ENCODE measurements around the gene VEGFA. TPM values are rescaled to one million over a fixed set of nuclear protein-coding genes. Genes with fewer than 3 reads are reported as not detected.
A peak's percentile ranks its signal among the peaks of the same experiment; 100 is the strongest.

Gene VEGFA
- total RNA-seq, 2 donors from 2014 or later = 127 to 335 TPM

- Histone ChIP-seq H3K4me1 (replicated peaks) (peaks cover 19% of the 10 kb centered on the region), H3K36me3 (peaks cover 0 to 3% of the 10 kb centered on the region in 2 donors), H3K27ac (peak overlapping the region; percentile 90 to 95), H3K27me3 (replicated peaks; ENCODE audit: insufficient read depth) (no peaks in the 10 kb centered on the region), H3K4me3 (peak overlapping the region; percentile 77 to 83), H3K9me3 (no peaks in the 10 kb centered on the region)
- intact Hi-C loops (cut with DNase I) = loop anchor here (5.0 kb wide), 2 partner anchors 129 to 229 kb away; no protein-coding TSS in a partner anchor
- 51% methylated on average over 12 of the region's 12 CpGs for WGBS
- TF ChIP-seq, protein P1, sequence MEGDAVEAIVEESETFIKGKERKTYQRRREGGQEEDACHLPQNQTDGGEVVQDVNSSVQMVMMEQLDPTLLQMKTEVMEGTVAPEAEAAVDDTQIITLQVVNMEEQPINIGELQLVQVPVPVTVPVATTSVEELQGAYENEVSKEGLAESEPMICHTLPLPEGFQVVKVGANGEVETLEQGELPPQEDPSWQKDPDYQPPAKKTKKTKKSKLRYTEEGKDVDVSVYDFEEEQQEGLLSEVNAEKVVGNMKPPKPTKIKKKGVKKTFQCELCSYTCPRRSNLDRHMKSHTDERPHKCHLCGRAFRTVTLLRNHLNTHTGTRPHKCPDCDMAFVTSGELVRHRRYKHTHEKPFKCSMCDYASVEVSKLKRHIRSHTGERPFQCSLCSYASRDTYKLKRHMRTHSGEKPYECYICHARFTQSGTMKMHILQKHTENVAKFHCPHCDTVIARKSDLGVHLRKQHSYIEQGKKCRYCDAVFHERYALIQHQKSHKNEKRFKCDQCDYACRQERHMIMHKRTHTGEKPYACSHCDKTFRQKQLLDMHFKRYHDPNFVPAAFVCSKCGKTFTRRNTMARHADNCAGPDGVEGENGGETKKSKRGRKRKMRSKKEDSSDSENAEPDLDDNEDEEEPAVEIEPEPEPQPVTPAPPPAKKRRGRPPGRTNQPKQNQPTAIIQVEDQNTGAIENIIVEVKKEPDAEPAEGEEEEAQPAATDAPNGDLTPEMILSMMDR (IDR thresholded peaks at IDR 0.05) = peak in 3 of 4 experiments; percentile 67 to 82 (median 75)
- TF ChIP-seq POLR2A (IDR thresholded peaks at IDR 0.05) (peak; percentile 30), POLR2AphosphoS5 (IDR thresholded peaks at IDR 0.05) (peak; percentile 61)
- DNase-seq (ENCODE audit: low spot score) = peak; percentile 52
These were observed 3.3 kb downstream of the VEGFA start for GRCh38 chr6:43773050-43773979.

DNA sequence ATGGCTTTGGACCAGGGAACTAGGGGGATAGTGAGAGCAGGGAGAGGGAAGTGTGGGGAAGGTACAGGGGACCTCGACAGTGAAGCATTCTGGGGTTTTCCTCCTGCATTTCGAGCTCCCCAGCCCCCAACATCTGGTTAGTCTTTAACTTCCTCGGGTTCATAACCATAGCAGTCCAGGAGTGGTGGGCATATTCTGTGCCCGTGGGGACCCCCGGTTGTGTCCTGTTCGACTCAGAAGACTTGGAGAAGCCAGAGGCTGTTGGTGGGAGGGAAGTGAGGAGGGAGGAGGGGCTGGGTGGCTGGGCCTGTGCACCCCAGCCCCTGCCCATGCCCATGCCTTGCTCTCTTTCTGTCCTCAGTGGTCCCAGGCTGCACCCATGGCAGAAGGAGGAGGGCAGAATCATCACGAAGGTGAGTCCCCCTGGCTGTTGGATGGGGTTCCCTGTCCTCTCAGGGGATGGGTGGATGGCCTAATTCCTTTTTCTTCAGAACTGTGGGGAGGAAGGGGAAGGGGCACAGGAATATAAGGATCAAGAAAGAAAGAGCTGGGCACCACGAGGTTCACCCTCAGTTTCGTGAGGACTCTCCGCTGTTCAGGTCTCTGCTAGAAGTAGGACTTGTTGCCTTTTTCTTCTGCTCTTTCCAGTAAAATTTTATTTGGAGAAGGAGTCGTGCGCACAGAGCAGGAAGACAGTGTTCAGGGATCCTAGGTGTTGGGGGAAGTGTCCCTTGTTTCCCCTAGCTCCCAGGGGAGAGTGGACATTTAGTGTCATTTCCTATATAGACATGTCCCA lies 4.2 kb downstream of the VEGFA start:
- Histone ChIP-seq H3K27me3 (replicated peaks; ENCODE audit: insufficient read depth) (no peaks in the 10 kb centered on the region), H3K36me3 (peaks cover 0 to 5% of the 10 kb centered on the region in 2 donors), H3K4me3 (peak overlapping the region in 1 of 2 donors; percentile 83), H3K27ac (peak overlapping the region; percentile 90 to 95), H3K4me1 (replicated peaks) (peaks cover 21% of the 10 kb centered on the region), H3K9me3 (no peaks in the 10 kb centered on the region)
- WGBS = 41% methylated on average over 12 of the region's 12 CpGs
- TF ChIP-seq POLR2A (IDR thresholded peaks at IDR 0.05) (no peak), POLR2AphosphoS5 (IDR thresholded peaks at IDR 0.05) (no peak)
- TF ChIP-seq, protein P1 (IDR thresholded peaks at IDR 0.05) = no peak
- no peak for DNase-seq (ENCODE audit: low spot score)
- intact Hi-C loops (cut with DNase I) = loop anchor here (5.0 kb wide), 2 partner anchors 128 to 228 kb away; no protein-coding TSS in a partner anchor

DNA sequence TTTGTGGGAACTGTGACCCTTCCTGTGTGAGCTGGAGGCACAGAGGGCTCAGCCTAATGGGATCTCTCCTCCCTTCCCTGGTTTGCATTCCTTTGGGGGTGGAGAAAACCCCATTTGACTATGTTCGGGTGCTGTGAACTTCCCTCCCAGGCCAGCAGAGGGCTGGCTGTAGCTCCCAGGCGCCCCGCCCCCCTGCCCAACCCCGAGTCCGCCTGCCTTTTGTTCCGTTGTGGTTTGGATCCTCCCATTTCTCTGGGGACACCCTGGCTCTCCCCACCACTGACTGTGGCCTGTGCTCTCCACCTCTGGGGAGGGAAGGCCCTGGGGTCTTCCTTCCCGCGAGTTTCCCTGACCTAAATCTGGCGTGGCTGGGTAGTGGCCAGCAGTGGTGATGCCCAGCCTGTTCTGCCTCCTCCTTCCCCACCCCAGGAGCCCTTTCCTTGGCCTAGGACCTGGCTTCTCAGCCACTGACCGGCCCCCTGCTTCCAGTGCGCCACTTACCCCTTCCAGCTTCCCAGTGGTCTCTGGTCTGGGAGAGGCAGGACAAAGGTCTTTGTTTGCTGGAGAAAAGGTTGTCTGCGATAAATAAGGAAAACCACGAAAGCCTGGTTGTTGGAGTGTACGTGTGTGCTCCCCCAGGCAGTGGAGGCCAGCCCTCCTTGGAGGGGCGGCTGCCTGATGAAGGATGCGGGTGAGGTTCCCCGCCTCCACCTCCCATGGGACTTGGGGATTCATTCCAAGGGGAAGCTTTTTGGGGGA lies 4.9 kb downstream of the VEGFA start:
- intact Hi-C loops (cut with DNase I) = loop anchor here (5.0 kb wide), 2 partner anchors 127 to 227 kb away; no protein-coding TSS in a partner anchor
- peak overlapping the region in 1 of 2 donors; percentile 83 for H3K4me3 ChIP-seq
- peaks cover 28% of the 10 kb centered on the region for H3K4me1 ChIP-seq (replicated peaks)
- H3K9me3 ChIP-seq = no peaks in the 10 kb centered on the region
- no peaks in the 10 kb centered on the region for H3K27me3 ChIP-seq (replicated peaks; ENCODE audit: insufficient read depth)
- peak overlapping the region; percentile 90 to 95 for H3K27ac ChIP-seq
- 27% methylated on average over 17 of the region's 17 CpGs for WGBS
- H3K36me3 ChIP-seq = peaks cover 0 to 5% of the 10 kb centered on the region in 2 donors
- TF ChIP-seq, protein P1 (IDR thresholded peaks at IDR 0.05) = peak; percentile 69 to 94 (median 83)
- no peak for TF ChIP-seq POLR2A (IDR thresholded peaks at IDR 0.05)
- peak; percentile 68 for TF ChIP-seq POLR2AphosphoS5 (IDR thresholded peaks at IDR 0.05)
- DNase-seq (ENCODE audit: low spot score) = peak; percentile 72

DNA sequence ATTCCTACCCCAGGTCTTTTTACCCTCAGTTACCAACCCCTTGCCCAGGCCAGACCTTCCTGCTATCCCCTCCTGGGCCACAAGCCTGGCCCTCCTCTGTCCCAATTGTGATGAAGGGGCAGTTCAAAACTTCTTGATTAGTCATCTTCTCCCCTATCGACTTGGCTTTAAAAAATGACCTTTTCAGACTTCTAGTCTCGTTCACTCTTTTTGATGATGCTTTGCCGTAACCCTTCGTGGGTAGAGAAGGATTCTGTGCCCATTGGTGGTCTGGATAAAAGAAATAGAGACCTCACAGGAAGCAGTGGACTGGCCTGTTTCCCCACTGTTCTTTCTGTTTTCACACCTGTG lies 5.5 kb downstream of the VEGFA start:
- Histone ChIP-seq H3K27me3 (replicated peaks; ENCODE audit: insufficient read depth) (no peaks in the 10 kb centered on the region), H3K4me1 (replicated peaks) (peaks cover 28% of the 10 kb centered on the region), H3K27ac (peak overlapping the region; percentile 90 to 95), H3K36me3 (peaks cover 0 to 5% of the 10 kb centered on the region in 2 donors), H3K4me3 (no peak overlapping the region), H3K9me3 (no peaks in the 10 kb centered on the region)
- WGBS = 65% methylated on average over 4 of the region's 4 CpGs
- intact Hi-C loops (cut with DNase I) = no loop called here
- no peak for DNase-seq (ENCODE audit: low spot score)
- no peak for TF ChIP-seq POLR2AphosphoS5 (IDR thresholded peaks at IDR 0.05)
- TF ChIP-seq POLR2A (IDR thresholded peaks at IDR 0.05) = no peak
- TF ChIP-seq, protein P1 (IDR thresholded peaks at IDR 0.05) = no peak
